ENCODE data around the gene SGO2.

Gene SGO2
- 2.6 to 6.8 (median 4.0) reads per million in 4 donors for total RNA-seq

DNA sequence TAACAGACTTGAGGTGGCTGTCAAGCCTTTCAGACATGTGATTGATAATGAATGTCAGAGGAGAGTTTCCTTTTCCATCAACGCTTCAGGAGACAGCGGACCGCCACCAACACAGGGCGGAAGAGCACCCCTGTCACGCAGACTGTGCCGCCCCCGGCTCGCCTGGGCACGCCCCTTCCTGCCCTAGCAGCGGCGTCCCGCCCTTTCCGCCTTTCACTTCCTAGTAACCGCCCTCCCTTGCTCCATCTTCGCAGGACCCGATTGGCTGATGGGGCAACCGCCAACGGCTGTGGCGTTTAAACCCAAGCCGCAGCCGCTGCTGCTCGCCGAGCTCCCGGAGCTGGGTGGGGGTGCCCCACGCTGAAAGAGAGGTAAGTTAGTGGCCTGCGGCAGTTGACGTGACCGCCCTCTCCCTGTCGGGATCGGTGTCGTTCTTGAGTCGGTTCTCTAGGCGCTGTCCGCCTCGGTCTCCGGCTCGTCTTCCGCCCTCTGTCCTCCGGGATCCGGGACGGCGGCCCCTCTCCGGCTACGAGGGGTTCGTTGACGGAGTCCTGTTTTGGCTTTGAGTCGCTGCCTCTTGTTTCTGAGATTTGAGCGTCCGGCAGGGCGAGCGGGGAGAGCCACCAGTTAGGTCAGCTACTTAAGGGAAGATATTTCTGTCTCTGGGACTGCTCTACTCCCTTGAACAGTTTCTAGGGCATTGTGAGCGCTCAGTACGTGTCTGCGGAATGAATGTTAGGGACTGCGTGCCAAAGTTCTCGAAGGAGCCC, at the start of gene SGO2:
SGO2 (plus strand) TSS at position 326 of the 770 bp plus-strand sequence. CDS start 6,769 bp downstream, outside the sequence.
- DNase-seq: peak; percentile 90 to 98 (median 93)

GRCh38 chr2:200476836-200477235, 49.2 kb upstream of the SGO2 start:
- no peak for DNase-seq

GRCh38 chr2:200477667-200478131, 48.3 kb upstream of the SGO2 start:
- no peak for DNase-seq

GRCh38 chr2:200479692-200480265, 46.2 kb upstream of the SGO2 start:
- peak in 1 of 5 donors; percentile 38 for DNase-seq

DNA sequence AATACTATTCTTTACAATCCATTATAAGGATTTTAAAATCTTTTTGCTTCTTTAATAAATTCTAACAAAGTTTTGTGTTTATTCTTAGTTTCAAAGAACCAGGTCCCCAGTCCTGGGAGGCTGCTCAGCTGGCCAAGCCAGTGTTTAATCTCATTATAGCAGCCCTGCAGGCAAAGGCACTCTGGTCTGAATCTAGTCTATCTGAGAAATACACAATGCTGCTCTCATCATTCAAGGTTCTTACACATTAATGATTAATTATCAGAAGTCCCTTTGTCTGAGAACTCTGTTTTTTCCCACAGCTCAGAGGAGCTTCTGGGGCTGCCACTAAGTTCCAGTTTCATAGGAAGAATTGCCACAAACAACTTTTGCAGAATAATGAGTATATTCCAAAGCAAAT, 43.8 kb upstream of the SGO2 start:
- no peak for DNase-seq

DNA sequence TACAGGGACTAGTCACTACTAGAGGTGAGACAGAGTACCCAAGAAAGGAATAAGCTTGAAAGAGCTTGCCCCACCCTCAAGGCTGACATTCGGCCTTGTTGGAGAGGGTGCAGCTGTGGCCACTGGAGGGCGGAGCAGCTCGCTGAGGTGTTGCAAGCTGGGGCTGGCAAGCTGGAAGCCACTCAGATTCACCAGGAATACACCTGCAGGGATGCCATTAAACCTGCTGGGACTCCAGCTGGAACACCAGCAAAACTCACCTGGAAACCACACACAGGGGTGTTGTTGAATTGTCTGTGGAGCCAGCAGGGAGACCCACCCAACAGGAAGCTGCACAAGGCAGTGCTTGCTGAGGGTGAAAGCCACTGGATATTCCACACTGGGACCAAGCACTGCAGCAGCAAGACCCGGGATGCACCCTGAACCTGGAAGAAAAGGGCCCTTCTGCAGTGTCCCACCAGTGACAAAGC, 42.2 kb upstream of the SGO2 start:
- DNase-seq: peak in 1 of 5 donors; percentile 29

- no peak for DNase-seq
Observed at GRCh38 chr2:200484934-200485333, 41.1 kb upstream of the SGO2 start.

GRCh38 chr2:200486529-200486928, 39.5 kb upstream of the SGO2 start:
- DNase-seq: no peak

- DNase-seq: no peak
Observed at GRCh38 chr2:200488169-200488568, 37.8 kb upstream of the SGO2 start.

GRCh38 chr2:200490001-200490400, 36.0 kb upstream of the SGO2 start:
- DNase-seq: no peak

- no peak for DNase-seq
Observed at GRCh38 chr2:200492656-200493055, 33.4 kb upstream of the SGO2 start.

DNA sequence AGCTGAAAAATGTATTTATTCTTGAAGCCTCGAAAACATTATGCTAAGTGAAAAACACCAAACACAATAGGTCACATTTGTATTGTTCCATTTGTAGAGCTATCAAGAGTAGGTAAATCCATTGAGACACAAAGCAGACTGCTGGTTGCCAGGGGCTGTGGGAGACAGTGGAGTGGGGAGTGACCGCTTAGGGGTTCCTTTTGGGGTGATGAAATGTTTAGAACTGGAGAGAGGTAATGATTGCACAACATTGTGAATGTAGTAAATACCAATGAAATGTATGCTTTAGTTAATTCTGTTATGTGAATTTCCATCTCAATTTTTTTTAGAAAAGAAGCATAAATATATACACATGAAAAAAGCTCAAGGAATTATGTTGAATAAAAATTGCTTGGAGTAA, 32.0 kb upstream of the SGO2 start:
- no peak for DNase-seq

DNA sequence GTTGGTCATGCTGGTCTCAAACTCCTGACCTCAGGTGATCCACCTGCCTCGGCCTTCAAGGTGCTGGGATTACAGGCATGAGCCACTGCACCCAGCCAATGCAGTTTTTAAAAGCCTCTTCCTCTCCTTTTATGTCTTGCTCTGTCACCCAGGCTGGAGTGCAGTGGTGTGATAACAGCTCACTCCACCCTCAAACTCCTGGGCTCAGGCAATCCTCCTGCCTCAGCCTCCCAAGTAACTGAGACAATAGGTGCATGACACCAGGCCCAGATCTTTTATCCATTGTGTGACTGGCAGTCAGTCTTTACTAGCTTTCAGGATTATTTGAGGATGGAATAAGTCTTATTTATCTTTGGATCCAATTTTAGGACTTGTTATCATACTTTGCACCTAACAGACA, 29.3 kb upstream of the SGO2 start:
- DNase-seq: no peak

- DNase-seq: no peak
Observed at GRCh38 chr2:200498402-200499162, 27.4 kb upstream of the SGO2 start.

DNA sequence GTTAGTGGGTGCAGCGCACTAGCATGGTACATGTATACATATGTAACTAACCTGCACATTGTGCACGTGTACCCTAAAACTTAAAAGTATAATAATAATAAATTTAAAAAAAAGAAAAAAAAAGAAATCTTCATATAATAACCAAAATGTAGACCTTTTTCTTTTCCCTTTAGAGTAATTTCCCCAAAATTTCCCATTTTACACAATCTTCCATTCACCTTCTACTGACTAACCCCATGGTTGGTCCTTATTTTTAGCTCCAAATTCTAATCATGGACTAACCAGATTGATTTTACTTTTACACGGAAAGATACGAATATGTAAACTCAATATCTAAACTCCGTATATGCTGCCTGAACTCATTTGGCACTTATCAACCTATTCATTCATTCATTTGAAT, 23.8 kb upstream of the SGO2 start:
- no peak for DNase-seq

- DNase-seq: no peak
Observed at GRCh38 chr2:200506679-200507078, 19.3 kb upstream of the SGO2 start.

DNA sequence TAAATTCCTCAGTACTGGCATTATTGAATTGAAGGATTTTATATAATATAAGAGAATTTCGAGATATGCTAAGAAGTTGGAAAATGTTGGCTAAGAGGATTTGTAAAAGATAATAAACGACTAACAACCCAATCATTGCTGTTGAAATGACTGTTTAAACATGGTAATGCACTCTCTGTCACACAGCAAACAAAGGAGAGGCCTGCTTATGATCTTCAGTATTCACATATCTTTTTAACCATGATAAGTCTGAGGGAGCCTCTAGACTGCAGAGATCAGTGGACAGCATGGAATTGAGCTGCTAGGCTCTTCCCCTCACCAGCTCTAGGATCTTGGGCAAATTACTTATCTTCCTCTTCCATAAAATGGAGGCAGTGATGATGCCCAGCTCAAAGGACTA, 18.8 kb upstream of the SGO2 start:
- DNase-seq: no peak

DNA sequence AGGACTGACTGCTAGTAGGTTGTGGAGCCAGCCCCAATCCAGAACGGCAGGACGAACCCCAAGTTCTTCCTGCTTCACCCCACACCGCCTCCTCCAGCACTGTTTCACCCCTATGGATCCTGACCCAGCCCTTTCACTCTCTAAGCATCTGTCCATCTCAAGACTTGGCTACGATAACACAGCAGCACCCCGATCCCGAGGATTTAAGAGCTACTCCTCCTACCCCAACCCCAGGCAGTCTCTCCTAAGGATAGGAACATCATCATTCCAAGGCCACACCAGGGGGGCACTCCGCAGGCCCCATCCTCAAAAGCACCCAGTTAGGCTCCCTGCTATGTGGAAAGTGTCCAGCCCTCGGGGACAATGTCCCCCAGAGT, 16.8 kb upstream of the SGO2 start:
- no peak for DNase-seq

DNA sequence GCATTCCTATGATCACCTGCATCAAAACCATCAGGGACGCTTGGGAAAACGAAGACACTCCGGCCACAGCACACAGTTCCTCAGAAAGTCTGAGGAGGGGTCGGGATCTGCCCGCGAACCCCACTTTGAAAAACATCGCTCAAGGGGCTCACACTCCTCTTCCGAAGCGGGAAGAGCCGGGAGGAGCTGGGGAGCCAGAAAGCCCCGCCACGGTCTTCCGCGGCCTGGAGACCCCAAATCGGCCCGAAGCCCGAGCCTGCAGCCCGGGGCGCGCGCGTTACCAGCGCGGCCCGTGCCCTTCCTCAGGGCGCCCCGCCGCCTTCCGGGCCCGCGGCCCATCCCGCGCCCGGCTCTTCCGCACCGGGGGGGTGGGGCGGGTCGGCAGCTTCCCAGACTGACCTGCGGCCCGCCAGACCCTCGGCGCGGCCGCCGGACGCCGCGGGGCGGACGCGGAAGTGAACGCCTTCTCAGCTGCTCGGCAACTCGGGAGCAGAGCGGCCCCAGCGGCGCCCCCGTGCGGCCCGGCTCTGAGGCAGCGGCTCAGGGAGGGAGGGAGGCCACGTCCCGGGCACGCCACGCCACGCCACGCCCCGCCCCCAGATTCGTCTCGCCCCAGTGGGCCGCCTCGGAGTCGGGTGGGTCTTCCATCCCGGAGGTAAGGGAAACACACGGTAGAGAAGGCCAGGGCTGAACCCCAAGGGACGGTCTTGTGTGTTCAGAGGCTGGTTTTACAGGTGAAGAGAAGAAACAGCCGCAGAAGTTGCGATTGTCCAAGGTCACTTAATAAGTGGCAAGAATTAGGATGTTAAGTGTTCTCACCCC, 16.2 kb upstream of the SGO2 start, which contains the start of gene KCTD18:
KCTD18 (minus strand) TSS at position 457 of the 822 bp plus-strand sequence. CDS start 3,052 bp downstream, outside the sequence.
- DNase-seq: peak; percentile 82 to 90 (median 84)

DNA sequence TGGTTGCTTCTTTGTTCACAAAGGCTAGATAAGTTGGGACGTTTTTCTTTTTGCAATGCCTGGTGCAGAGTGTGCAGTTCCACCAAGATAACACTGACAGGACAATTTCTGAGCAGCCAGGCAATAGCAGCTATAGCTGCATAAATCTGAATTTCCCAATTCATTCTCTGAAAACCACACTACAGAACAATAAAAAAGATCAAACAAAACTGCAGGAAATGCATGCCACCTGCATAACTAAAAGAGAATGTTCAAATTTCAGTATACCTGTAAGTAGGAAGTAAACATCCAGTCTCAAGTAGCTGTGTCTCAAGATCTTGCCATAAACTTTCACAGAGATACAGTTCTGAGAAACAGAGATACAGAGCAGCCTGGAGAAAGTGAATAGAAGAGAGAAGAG, 10.9 kb upstream of the SGO2 start:
- no peak for DNase-seq

DNA sequence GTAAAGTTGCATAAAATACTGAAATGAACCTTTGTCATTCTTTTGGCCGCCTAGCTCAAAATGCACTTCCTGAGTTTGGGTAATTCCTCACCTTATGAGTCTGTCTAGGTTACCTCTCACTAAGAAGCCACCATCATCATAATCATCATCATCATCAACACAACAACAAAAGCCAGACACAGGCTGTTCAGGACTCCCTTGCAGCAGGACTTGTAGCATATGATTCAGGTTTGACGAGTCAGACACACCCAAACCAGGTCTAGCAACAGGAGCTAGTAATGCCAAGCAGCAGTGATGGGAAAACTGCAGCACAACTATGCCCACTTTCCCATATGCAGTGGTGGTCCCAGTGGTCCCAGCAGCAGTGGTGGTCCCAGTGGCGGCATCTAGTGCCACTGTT, 2.8 kb upstream of the SGO2 start:
- no peak for DNase-seq

- no peak for DNase-seq
Observed at GRCh38 chr2:200523604-200524003, 2.4 kb upstream of the SGO2 start.

Measured in T-helper 1 cell (primary cell).